Left renal pelvis (tissue), 4 donors: Measurements from ENCODE around the gene ARIH2. TPM values are rescaled to one million over a fixed set of nuclear protein-coding genes. Genes with fewer than 3 reads are reported as not detected.

Source experiments
- DNase-seq, 4 donors: peaks; one replicate each; pipeline ENCODE4 v3.0.0-alpha.2; 2013; ENCODE audit warnings: low read depth in 4 of 4, low spot score in 3 of 4
- polyA plus RNA-seq, 4 donors: library from polyadenylated mRNA; unstranded; fragments of 120-200 nt; gene quantifications; one replicate each; pipeline ENCODE4 v1.2.1, GENCODE V29; 2013; ENCODE audit not compliant: insufficient read length in 4 of 4

The ARIH2 gene
- polyA plus RNA-seq, 4 donors: 60.2 to 92.9 (median 74.9) TPM

DNA sequence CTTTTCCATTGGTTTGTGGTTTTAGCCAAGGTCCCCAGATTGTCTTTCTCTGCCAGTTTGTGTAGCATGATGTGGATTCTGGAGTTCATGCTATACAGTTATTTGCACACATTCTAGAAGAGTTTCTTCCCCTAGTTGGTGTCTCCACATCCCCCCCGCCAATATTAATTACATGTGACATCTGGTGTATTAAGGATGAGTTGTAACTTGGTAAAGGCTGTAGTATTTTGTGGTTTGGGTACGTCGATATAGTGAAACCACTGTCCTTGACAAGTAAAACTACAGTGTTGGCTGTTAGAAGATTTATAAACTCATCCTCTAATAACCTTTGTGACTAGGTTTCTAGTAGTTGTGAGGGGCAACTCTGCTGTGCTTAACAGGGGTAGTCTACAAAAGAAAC lies 47.7 kb downstream of the ARIH2 start:
- DNase-seq: no peak

DNA sequence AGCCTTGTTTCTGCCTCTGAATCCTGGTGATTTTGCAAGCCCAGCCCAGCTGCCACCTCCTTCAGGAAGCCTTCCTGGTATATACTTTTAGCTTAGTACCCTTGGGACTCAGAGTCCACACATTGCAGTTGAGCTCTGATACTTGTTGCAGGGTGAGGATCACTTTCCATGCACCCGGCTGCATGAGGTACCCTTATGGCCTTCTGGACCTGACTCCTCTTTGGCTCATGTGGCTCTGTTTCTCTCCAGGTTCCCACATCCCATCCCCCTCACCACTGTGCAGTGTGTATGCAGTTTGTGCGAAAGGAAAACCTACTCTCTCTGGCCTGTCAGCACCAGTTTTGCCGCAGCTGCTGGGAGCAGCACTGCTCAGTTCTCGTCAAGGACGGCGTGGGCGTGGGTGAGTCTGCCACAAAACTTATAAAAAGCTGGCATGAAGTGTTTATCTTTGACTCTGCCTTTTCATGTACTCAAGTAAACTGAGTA lies 48.3 kb downstream of the ARIH2 start:
- no peak for DNase-seq

DNA sequence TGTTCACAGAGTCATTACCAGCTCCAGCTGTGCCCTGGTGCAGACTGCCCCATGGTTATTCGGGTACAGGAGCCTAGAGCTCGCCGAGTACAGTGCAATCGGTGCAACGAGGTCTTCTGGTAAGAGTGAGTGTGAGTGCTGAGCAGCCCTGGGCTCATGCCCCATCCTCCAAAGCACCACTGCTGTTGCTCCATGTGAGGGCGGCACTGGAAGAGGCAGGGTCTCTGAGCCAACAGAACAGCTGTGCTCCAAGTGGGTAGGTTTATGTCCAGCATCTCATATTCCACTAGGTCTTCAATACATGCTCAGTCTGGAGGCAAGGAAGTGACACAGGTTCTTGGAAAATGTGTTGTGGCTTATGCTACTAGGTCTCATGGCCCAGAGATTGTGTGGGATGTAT lies 51.9 kb downstream of the ARIH2 start:
- no peak for DNase-seq

DNA sequence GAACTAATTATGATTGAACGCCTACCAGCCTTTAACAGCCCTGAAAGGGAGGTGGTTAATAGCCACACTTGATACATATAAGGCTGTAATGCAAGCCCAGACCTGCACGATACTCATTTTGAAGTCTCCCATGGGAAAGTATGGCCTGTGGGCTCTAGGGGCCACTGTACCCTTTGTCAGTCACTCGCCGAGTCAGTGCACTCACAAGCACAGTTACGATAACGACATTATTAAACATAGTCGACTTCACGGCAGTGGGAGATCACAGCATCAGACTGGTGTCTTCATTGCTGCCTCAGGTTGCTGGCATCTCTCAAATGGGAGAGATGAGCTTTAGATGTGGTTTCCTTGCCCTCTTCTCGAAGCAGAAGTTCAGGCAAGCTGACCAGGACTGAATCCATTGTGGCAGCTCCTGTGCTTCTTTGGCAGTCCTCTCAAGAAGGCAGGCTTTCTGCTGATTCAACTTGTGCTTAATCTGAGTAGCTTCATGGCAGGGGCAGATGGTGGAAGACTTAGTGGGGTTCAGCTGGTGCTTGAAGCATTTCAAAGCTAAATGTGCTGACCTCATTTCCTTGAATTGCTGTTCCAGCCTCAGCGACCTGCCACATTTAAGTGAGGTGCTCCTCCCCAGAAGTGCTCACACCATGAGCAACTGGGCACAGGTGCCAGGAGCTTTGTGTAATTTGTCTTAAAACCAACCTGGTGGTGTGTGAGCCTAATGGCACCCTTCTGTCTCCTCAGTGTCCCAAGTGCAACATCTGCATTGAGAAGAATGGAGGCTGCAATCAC lies 55.6 kb downstream of the ARIH2 start:
- no peak for DNase-seq

DNA sequence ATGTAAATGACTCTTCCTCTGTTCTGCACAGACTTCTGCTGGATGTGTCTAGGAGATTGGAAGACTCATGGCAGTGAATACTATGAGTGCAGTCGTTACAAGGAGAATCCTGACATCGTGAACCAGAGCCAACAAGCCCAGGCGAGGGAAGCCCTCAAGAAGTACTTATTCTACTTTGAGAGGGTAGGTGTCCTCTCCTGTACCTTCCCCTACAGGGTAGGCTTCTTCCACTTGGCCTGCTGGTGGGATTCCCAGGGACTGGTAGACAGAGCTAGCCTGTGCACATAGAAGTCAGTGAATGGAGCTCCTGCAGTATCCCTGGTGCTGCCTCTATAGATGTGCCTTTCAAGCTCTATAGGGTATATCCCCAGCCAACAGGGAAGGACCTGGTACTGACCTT lies 60.8 kb downstream of the ARIH2 start:
- no peak for DNase-seq

DNA sequence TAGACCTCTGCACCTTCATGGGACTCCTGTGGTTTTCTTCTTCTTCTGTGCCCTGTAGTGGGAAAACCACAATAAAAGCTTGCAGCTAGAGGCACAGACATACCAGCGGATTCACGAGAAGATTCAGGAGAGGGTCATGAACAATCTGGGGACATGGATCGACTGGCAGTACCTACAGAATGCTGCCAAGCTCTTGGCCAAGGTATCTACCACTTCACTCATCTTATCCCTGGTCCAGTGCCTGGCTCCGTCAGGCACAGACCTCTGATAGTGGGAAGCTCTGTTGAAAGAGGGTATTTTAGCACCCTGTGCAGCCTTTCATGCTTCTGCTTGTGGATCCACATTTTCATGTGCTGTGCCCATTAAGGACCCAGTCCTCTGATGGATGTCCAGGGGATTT lies 61.7 kb downstream of the ARIH2 start:
- no peak for DNase-seq

DNA sequence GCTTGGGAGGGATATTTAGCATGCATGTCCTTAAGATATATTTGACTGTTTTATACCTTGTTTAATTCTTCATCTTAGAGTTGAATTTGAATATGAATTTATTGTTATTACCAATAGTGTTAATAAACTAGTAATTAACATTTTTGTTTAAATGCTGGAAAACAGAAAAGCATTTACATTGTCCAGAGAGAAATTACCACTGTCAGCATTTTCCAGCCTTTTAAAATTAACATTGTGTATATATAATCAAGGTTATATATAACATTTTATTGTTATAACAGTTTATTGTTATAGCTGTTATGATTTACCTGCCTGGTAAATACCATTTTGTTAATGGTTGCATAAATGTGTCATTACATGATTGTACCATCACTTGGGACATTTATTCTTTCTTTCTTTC lies 63.4 kb downstream of the ARIH2 start:
- DNase-seq: no peak

DNA sequence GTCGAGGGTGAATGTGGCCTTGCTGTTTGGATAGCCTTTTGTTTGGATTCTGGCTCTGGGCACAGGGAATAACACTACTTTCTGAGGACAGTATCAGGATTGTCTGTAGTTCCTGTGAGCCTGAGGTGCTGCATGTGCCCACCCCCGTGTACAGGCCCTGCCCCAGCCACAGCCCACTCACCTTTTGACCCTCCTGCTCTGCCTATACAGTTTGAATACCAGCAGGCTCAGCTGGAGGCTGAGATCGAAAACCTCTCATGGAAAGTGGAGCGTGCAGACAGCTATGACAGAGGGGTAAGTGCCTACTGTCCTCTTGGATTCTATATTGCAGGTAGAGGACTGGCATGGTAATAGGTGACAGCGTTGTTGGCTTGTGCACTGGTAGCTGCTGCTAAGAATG lies 64.0 kb downstream of the ARIH2 start:
- no peak for DNase-seq

DNA sequence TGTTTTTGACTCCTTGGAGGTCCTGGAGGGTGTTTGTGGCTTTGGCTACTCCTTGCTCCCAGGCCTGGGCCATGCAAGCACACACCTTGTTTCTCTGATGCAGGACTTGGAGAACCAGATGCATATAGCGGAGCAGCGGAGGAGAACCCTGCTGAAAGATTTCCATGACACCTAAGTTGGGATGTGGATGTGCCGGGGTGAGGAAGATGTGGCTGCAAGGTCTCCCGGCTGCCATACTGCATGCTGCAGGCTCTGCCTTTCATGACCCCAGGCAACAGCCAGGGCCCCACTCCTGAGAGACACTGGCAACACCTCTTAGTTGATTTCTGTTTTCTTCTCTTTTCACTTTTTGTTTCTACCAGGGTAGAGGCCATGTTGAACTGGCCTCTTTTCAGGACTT lies 64.5 kb downstream of the ARIH2 start:
- DNase-seq: no peak

DNA sequence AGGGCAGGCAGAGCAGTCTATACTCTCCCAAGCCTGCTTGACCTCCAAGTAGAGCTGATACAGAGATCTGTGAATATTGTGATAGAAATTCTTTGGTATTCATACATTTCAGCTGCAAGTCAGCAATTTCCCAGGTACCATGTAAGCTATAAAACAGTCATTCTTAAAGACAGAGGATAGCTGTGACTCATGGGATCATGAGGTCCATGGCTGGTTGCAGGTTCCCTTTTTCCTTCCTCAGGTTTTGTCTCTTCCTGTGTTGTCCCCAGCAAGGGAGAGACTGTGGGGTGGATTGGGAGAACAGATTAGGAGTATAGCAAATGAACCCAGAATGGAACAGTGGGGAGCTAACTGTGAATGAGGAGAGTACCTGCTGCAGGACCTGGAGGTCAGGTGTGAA lies 66.0 kb downstream of the ARIH2 start:
- no peak for DNase-seq

DNA sequence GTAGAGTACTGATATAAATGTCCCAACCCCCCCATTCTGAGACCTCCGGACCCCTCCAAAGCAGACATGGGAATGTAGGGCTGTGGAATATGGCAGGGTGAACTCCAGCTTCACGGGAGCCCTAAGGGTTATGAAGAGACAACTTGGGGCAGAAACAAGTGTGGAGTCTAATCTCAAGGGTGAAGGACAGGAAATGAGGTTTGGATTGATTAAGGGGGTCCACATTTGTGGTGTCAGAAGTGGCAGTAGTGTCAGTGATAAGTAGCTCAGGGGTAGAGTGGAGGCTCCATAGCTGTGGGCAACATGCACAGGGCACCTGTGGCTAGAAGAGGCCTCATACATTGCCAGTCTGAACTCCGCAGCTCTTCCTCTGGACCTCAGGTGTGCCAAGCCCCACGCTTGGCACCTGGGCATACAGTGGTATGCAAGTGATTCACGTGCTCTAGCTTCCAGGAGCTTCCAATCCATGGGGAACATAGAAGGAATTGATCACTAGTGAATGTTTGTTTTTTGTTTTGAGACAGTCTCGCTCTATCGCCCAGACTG lies 67.3 kb downstream of the ARIH2 start:
- no peak for DNase-seq

DNA sequence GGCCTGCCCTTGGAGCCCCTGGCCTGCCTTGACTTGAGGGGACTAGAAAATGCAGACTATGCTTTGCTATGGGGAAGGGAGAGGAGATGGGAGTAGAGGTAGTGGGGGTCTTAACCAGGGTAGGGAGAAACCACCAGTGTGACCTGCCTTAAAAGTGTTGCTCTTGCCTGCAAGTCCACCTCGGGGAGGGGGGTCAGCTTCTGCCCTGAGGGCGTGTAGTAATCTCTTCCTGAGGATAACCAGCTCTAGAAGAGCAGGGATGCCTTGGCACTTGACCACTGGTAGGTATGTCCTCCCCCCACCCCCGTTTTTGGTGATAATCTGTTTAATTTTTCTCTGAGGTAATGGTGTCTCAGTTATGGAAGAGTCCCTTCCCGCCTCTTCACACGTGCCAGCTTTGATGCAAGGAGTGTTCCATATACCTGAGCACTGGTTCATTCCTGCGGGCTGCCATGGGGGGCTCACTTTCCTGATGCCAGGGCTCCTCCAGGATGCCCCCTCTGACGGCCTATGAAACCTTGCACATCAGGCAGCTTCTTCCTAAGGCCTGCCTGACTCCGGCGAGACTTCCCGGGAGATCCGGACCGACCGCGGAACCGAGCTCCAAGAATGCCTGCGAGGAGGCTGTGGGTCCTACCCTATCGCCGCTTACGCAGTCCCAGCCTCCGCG lies 70.6 kb downstream of the ARIH2 start:
- DNase-seq: no peak

DNA sequence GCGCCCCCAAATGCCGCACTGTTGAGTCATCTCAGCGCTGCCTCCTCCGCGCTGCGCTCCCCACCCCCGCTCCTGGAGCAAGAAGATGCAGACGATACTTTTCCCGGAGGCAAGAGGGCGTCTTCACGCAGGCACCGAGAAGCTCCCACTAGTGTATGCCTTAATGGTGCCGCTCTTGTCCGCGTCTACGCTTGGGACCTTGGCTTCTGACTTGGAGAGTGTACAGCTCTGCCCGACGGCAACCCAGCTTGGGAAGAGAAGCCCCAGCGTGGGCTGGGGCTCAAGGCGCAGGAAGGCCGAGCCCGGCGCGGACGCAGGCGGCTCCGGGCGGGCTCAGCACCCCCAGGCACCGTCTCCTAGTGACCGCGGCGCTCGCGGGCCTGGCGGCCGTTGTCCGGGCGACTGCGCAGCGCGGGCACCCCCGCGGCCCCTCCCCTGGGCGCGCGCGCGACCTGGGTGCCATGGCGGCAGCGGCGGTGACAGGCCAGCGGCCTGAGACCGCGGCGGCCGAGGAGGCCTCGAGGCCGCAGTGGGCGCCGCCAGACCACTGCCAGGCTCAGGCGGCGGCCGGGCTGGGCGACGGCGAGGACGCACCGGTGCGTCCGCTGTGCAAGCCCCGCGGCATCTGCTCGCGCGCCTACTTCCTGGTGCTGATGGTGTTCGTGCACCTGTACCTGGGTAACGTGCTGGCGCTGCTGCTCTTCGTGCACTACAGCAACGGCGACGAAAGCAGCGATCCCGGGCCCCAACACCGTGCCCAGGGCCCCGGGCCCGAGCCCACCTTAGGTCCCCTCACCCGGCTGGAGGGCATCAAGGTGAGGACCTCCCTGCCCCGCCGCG lies 71.4 kb downstream of the ARIH2 start, which contains the start of gene P4HTM:
TSS of gene P4HTM (plus strand) at position 446 of the 840 bp plus-strand sequence. CDS start at position 462, 16 bp downstream.
- peak; percentile 71 to 85 (median 72) for DNase-seq

DNA sequence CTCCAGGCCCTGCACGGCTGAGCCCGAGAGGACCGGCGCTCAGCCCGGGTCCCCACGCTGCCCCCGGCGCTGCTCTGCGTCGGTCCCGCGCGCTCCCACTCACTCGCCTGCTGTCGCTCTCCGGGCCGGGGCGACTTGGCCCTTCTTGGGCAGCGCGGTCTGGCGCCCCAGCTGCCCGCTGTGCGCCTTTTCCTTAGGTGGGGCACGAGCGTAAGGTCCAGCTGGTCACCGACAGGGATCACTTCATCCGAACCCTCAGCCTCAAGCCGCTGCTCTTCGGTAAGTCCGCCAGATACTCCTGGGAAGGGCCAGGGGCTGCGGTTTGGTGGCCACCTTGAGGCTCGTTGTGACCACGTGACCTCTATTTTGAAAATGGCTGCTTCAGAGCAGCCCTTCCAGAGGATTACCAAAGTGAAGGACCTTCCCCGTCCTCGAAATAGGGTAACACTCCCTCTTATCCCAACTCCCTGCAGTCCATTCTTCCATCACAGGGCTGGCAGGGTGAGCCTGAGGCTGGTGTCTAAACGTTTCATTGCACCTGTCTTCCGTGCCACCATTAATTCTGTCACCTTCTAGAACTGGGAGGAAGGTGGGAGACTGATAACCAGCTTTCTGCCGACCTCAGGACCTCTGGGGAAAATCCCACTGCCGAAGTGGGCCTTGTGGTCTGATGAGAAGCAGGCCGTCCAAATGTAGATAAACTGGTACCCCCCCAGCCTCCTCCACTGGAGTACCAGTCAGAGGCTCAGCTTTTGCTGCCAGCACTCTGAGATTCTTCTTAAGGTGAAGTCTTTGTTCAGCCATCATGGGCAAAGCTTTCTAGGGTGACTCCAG lies 72.2 kb downstream of the ARIH2 start:
- DNase-seq: no peak

DNA sequence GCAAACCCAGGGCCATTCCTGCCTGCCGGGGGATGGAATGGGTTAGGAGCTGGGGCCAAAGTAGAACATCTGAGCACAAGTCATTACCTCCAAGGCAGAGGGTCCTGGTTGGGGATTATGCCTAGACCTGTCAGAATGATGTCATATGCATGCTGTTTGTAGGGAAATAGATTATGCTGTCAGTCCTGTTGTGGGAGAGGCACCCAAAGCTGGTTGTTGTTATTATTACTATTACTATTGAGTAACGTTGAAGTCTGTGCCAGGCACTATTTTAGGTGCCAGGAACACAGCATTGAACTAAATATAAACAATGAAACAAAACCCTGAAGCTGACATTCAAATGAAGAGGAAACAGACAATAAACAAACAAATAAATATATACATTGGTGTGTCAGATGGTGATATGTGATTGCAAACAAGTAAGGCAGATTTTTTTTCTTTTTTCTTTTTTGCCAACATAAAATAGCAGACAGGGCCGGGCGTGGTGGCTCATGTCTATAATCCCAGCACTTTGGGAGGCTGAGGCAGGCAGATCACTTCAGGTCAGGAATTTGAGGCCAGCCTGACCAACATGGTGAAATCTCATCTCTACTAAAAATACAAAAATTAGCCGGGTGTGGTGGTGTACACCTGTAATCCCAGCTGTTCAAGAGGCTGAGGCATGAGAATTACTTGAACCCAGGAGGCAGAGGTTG lies 73.4 kb downstream of the ARIH2 start:
- DNase-seq: no peak

DNA sequence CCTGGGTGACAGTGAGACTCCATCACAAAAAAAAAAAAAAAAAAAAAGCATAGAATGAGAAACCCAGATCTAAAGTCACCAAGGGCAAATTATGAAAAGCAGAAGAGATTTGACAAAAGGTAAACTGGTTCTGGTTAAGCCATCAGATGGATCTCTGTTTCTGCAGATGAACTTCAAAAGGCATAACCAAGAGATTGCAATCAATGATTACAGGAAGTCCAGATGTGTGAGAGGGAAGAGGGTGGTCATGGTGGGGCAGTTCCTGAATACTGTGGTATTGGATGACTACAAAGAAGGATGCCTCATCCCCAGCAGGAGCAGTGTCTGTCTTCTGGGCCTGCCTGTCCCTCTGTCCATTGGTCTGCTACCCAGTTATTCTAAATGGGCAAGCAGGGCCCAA lies 75.2 kb downstream of the ARIH2 start:
- no peak for DNase-seq

DNA sequence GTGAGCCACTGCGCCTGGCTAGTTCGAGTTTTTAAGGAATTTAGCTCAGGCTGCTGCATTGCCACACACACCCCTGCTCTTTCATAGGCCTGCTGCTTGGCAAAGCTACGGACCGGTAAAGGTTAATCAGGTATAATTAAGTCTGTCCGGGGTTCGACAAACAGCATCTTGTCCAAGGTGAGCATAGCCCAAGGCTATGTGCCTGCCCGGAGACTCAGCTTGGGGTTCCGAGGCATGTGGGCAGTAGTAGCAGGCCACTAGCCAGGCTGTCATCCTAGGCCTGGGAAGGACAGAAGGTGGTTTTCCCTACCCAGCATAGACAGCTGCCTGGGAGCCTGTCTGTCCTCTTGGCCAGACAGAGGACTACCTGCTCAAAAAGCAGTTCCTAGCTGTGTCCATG lies 78.0 kb downstream of the ARIH2 start:
- DNase-seq: no peak

DNA sequence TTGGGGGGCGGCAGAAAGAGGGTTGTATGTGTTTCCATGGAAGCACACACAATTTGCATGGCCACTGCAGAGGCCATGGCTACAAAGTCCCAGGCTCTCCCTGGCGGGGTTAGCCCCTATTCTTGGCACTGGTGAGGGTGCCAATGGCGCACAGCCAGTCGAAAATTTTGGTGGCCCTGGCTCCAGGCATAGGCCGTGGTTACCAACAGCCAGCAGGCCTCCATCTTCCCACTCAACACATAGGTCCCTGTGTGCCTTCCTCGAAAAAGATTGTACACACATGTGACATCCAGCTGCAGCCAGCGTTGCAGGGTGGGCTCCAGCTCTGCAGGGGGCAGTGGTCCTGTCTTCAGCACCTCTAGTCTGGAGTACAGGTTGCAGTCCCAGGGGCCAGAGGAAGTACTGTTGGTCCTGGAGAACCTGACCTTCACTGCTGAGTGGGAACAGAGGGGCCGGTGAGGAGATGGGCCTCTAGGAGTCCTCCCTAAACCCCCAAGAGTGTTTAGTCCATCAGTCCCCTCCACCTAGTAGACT lies 78.5 kb downstream of the ARIH2 start:
- DNase-seq: no peak
